MCF 10A (cell line): Measurements from ENCODE around the gene RASSF5. TPM values are rescaled to one million over a fixed set of nuclear protein-coding genes. Genes with fewer than 3 reads are reported as not detected.

Experiments used
- BruUV-seq: library from RNA; stranded (reverse); fragments of 400-500 nt; replicated peaks from 2 replicates; lab custom pipeline; 2021; lab: Mats Ljungman, UMichigan
- CTCF ChIA-PET: fragments of 300-600 bp; sonication (Branson Sonifier 250); formaldehyde crosslinking; extraction: SDS; loops from one replicate; lab custom pipeline; 2021; ENCODE audit warnings: antibody characterized with exemption, inconsistent platforms; lab: Yijun Ruan, JAX
- POLR2A ChIA-PET: fragments of 300-600, 350-650 bp; sonication (Branson Sonifier 250); formaldehyde crosslinking; extraction: SDS; loops from one replicate; lab custom pipeline; 2020; ENCODE audit warnings: antibody characterized with exemption, inconsistent platforms; lab: Yijun Ruan, JAX
- DNase-seq: peaks from one replicate; pipeline ENCODE4 v3.0.0-alpha.2; 2018; ENCODE audit not compliant: unreplicated experiment
- H3K27ac Mint-ChIP-seq: one replicate; pipeline ENCODE4 v1.8.0; 2022; ENCODE audit warnings: mild to moderate bottlenecking, low read depth, mixed read lengths; ENCODE audit not compliant: unreplicated experiment
- H3K27me3 Mint-ChIP-seq: one replicate; pipeline ENCODE4 v1.8.0; 2022; ENCODE audit warnings: mixed read lengths; ENCODE audit not compliant: insufficient read depth, unreplicated experiment
- H3K36me3 Mint-ChIP-seq: one replicate; pipeline ENCODE4 v1.8.0; 2022; ENCODE audit warnings: mild to moderate bottlenecking, moderate library complexity, mixed read lengths; ENCODE audit not compliant: insufficient read depth, unreplicated experiment
- H3K4me1 Mint-ChIP-seq: one replicate; pipeline ENCODE4 v1.8.0; 2022; ENCODE audit warnings: mixed read lengths; ENCODE audit not compliant: insufficient read depth, unreplicated experiment
- H3K4me3 Mint-ChIP-seq: one replicate; pipeline ENCODE4 v1.8.0; 2022; ENCODE audit warnings: mild to moderate bottlenecking, moderate library complexity, mixed read lengths; ENCODE audit not compliant: unreplicated experiment
- H3K9me3 Mint-ChIP-seq: one replicate; pipeline ENCODE4 v1.8.0; 2022; ENCODE audit warnings: mixed read lengths; ENCODE audit not compliant: unreplicated experiment
- CTCF ChIP-seq: fragments of 200-600 bp; IDR thresholded peaks from one replicate; pipeline ENCODE4 v1.8.0; 2022; ENCODE audit warnings: antibody characterized with exemption, mild to moderate bottlenecking; ENCODE audit not compliant: unreplicated experiment
- intact Hi-C: fragments of 100-400 bp; cut with micrococcal nuclease; formaldehyde crosslinking; loops from 2 replicates; pipeline ENCODE4 v1.14.1; 2022
- total RNA-seq: library from RNA; stranded (reverse); gene quantifications from 2 replicates; pipeline ENCODE4 v1.2.3, GENCODE V29; 2022

The RASSF5 gene
- total RNA-seq, 1 experiment from 2014 or later, result 8.3 TPM

- H3K36me3 Mint-ChIP-seq, result peaks cover 30% of the 10 kb centered on the region
- no peaks in the 10 kb centered on the region for H3K9me3 Mint-ChIP-seq
- no TSS peak for BruUV-seq
- H3K27ac Mint-ChIP-seq, result no peak overlapping the region
- no peak overlapping the region for H3K4me3 Mint-ChIP-seq
- H3K27me3 Mint-ChIP-seq, result no peaks in the 10 kb centered on the region
- DNase-seq, result no peak
- CTCF ChIA-PET, result interaction anchor here (0.8 to 11.0 kb wide), 4 partner anchors 14 to 105 kb away, joined by 3 to 268 read pairs (median 190); no protein-coding TSS in a partner anchor
- no peak for TF ChIP-seq CTCF
- POLR2A ChIA-PET, result interaction anchor here (0.7 kb wide), 1 partner anchor 247 kb away, joined by 3 read pairs; no protein-coding TSS in a partner anchor
- peaks cover 32% of the 10 kb centered on the region for H3K4me1 Mint-ChIP-seq
- intact Hi-C loops, result loop anchor here (10.0 kb wide), 1 partner anchor 599 kb away; no protein-coding TSS in a partner anchor
Measured at GRCh38 chr1:206476058-206476457, 31.3 kb upstream of the RASSF5 start.

GRCh38 chr1:206476591-206476990 lies 30.7 kb upstream of the RASSF5 start:
- no peak for DNase-seq
- Mint-ChIP-seq H3K9me3 (no peaks in the 10 kb centered on the region), H3K27me3 (no peaks in the 10 kb centered on the region), H3K27ac (no peak overlapping the region), H3K4me1 (peaks cover 32% of the 10 kb centered on the region), H3K4me3 (no peak overlapping the region), H3K36me3 (peaks cover 35% of the 10 kb centered on the region)
- intact Hi-C loops, result loop anchor here (10.0 kb wide), 1 partner anchor 598 kb away; no protein-coding TSS in a partner anchor
- CTCF ChIA-PET, result interaction anchor here (0.7 to 11.0 kb wide), 9 partner anchors 14 to 600 kb away, joined by 3 to 268 read pairs (median 4); no protein-coding TSS in a partner anchor
- POLR2A ChIA-PET, result interaction anchor here (0.7 to 1.5 kb wide), 3 partner anchors 15 to 246 kb away, joined by 3 to 5 read pairs (median 3); no protein-coding TSS in a partner anchor
- TF ChIP-seq CTCF, result no peak
- no TSS peak for BruUV-seq

GRCh38 chr1:206477110-206477509 lies 30.2 kb upstream of the RASSF5 start:
- peaks cover 29% of the 10 kb centered on the region for H3K4me1 Mint-ChIP-seq
- no TSS peak for BruUV-seq
- H3K36me3 Mint-ChIP-seq, result peaks cover 36% of the 10 kb centered on the region
- H3K27me3 Mint-ChIP-seq, result no peaks in the 10 kb centered on the region
- no peak for TF ChIP-seq CTCF
- H3K9me3 Mint-ChIP-seq, result no peaks in the 10 kb centered on the region
- H3K4me3 Mint-ChIP-seq, result no peak overlapping the region
- DNase-seq, result no peak
- no peak overlapping the region for H3K27ac Mint-ChIP-seq
- ChIA-PET CTCF (interaction anchor here (0.5 to 11.0 kb wide), 12 partner anchors 14 to 600 kb away, joined by 3 to 268 read pairs (median 4); no protein-coding TSS in a partner anchor), POLR2A (interaction anchor here (1.0 to 1.5 kb wide), 2 partner anchors 15 to 106 kb away, joined by 3 to 5 read pairs; no protein-coding TSS in a partner anchor)
- intact Hi-C loops, result loop anchor here (10.0 kb wide), 1 partner anchor 598 kb away; no protein-coding TSS in a partner anchor

- Mint-ChIP-seq H3K9me3 (no peaks in the 10 kb centered on the region), H3K4me1 (peaks cover 29% of the 10 kb centered on the region), H3K27me3 (no peaks in the 10 kb centered on the region), H3K4me3 (no peak overlapping the region), H3K36me3 (peaks cover 36% of the 10 kb centered on the region), H3K27ac (no peak overlapping the region)
- no peak for TF ChIP-seq CTCF
- intact Hi-C loops, result loop anchor here (10.0 kb wide), 1 partner anchor 597 kb away; no protein-coding TSS in a partner anchor
- ChIA-PET CTCF (interaction anchor here (0.5 to 11.0 kb wide), 20 partner anchors 8 to 508 kb away, joined by 3 to 268 read pairs (median 4); partner anchors contain the start of gene IKBKE), POLR2A (interaction anchor here (0.6 to 1.5 kb wide), 4 partner anchors 12 to 149 kb away, joined by 3 to 5 read pairs (median 3); no protein-coding TSS in a partner anchor)
- no TSS peak for BruUV-seq
- DNase-seq, result no peak
Measured at GRCh38 chr1:206477581-206478380, 29.6 kb upstream of the RASSF5 start.
